ELF-1 (cell line): ENCODE results near the gene CHRNG.

Experiments
- DNase-seq: peaks from one replicate; pipeline ENCODE4 v3.0.0-alpha.2; 2016; ENCODE audit warnings: low read depth, low spot score

CHRNG gene

DNA sequence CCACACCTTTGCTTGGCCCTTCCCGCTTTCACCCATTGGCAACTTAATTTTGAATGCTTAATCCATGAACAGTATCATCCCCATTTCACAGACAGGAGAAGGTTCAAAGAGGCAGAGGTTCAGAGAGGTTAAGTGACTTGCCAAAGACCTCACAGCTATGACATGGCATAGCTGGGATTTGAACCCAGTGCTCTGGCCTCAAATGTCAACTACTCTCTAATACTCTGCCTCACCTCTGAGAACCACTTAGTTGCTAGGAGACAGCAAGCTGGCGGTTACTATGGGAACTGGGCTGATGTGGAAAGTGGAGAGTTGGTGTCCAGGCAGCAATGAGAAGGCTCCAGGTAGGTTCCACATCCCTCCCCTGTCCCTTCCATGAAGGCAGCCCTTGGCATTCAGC lies 35.1 kb upstream of the CHRNG start:
- DNase-seq, result peak; percentile 59

DNA sequence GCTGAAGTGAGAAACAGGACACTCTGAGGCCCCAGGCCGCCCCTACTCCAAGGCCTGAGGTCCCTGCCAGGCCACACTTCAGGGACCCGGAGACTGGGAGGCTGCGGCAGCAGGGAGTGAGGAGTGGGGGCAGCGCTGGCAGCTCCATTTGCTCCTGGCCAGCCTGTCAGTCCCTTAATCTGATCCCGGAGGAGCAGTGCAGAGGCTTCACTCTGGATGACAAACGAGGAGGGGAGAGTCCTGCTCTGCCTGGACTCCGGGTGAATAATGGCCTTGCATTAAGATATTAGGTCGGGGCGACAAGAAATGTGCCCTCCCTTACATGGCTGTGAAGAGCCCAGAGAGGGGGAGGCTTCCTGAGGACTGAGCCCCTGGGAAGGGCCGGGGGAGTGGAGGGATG lies 33.6 kb upstream of the CHRNG start:
- no peak for DNase-seq

- DNase-seq, result no peak
These were observed 32.8 kb upstream of the CHRNG start for GRCh38 chr2:232506709-232507108.

DNA sequence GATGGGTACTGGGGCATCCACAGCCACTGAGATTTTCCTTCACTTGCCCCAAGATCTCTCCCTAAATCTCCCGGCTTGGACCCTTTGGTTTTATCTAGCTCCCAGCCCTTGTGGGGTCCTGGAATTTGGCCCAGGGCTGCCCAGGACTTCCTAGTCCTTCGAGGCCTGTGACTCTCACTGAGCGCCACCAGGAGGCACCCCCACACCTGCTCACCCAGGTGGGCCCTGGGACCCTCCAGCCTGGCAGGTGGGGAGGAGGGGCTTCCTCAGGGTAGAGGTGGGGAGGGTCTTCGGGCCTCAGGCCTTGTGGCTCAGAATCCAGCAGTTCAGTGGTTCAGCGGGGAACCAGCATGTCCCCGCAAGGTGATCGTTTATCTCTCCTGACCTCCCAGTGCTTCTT lies 31.2 kb upstream of the CHRNG start:
- DNase-seq, result no peak

GRCh38 chr2:232511336-232511890 lies 28.1 kb upstream of the CHRNG start:
- no peak for DNase-seq

GRCh38 chr2:232512602-232513001 lies 26.9 kb upstream of the CHRNG start:
- DNase-seq, result no peak

GRCh38 chr2:232513353-232513752 lies 26.1 kb upstream of the CHRNG start:
- DNase-seq, result no peak

DNA sequence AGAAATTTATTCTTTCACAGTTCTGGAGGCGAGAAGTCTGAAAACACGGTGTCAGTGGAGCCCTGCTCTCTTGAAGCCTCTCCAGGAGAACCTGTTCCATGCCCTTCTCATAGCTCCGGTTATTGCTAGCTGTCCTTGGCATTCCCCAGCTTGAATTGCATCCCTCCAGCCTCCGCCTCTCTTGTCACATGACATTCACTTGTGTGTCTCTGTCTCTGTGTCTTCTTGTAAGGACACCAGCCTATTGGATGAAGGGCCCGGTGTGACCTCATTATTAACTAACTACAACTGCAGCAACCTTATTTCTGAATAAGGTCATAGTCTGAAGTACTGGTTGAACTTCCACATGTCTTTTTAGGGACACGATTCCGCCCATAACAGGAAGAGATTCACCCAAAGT lies 23.9 kb upstream of the CHRNG start:
- no peak for DNase-seq

- no peak for DNase-seq
These were observed 22.9 kb upstream of the CHRNG start for GRCh38 chr2:232516551-232516950.

GRCh38 chr2:232518844-232519243 lies 20.6 kb upstream of the CHRNG start:
- DNase-seq, result peak; percentile 45

- peak; percentile 42 for DNase-seq
These were observed 19.7 kb upstream of the CHRNG start, which contains the start of gene PRSS56 for GRCh38 chr2:232519581-232520438. TSS of gene PRSS56 (plus strand) at chr2:232520388. CDS start at chr2:232520599, 211 bp downstream.

DNA sequence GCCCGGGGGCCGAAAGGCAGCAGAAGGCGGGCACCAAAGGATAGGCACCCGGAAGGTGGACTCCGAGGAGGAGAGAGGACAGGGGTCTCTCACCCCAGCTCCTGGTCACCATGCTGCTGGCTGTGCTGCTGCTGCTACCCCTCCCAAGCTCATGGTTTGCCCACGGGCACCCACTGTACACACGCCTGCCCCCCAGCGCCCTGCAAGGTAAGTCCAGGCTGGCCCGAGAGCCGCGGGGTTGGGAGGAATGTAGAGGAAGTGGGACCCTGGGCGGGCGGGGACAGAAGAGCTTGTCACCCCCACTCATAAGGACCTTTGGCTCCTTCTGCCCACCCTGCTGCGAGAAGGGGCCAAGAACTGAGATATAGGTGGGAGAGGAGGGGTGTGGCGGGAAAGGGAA lies 19.0 kb upstream of the CHRNG start:
- no peak for DNase-seq

DNA sequence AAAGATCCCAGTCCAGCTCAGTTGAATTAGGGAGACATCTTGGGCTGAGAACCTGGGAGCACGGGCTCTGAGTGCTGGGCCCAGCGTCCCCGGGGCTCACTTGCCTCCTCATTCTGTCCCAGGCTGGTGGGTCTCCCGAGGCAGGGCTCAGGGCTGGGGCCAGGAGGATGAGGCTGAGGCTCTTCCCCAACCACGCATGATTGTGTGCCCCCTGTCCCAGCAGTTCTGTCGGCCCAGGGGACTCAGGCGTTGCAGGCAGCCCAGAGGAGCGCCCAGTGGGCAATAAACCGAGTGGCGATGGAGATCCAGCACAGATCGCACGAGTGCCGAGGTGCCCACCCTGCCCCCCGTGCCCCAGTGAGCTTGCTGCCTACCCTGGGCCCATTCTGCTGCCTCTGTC lies 18.4 kb upstream of the CHRNG start:
- no peak for DNase-seq

- DNase-seq, result peak; percentile 62
These were observed 17.4 kb upstream of the CHRNG start for GRCh38 chr2:232521959-232522622.

- no peak for DNase-seq
These were observed 16.7 kb upstream of the CHRNG start for GRCh38 chr2:232522623-232523401.

DNA sequence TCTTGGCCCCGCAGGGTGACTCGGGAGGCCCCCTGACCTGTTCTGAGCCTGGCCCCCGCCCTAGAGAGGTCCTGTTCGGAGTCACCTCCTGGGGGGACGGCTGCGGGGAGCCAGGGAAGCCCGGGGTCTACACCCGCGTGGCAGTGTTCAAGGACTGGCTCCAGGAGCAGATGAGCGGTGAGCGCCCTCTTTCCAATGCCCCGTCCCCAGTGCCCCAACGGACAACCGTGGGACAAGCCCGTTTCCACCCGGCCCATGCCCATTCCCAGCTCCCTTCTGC lies 16.1 kb upstream of the CHRNG start:
- no peak for DNase-seq

GRCh38 chr2:232523682-232524597 lies 15.6 kb upstream of the CHRNG start:
- peak; percentile 80 for DNase-seq

GRCh38 chr2:232524771-232525170 lies 14.7 kb upstream of the CHRNG start:
- no peak for DNase-seq

DNA sequence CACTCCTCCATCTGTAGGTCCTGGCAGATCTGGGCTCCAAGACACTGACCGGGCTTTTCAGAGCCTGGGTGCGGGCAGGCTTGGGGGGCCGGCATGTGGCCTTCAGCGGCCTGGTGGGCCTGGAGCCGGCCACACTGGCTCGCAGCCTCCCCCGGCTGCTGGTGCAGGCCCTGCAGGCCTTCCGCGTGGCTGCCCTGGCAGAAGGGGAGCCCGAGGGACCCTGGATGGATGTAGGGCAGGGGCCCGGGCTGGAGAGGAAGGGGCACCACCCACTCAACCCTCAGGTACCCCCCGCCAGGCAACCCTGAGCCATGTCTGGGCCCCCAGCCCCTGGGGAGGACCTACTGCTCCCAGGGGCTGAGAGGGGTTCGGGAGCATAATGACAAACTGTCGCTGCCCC lies 14.3 kb upstream of the CHRNG start:
- DNase-seq, result no peak

DNA sequence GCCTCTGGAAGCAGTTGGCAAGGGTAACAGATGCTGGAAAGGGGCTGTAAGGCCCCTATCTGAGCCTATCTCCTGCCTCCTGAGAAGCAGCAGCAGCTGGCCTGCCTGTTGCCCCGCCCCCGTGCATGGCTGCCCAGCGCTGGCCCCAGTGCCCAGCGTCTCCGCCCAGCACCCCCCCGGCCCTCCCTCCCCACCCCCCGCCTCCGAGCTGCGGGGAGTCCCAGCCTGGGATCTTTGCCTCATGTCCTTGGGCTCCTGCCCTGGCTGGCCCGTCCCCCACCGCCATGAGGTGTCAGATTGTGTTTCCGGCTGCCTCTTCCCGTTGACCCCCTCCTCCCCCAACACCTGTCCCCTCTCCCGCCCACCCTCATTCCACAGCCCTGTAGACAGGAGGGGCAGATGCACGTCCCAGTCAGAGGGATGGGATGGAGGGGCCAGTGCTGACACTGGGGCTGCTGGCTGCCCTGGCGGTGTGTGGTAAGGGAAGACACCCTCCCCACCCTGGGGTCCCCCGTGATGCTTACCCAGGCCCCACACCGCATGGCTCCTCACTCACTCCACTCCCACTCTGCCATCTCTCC lies 13.6 kb upstream of the CHRNG start, which contains the start of gene CHRND:
TSS of gene CHRND (plus strand) at position 370 of the 581 bp plus-strand sequence. CDS start at position 426, 56 bp downstream.
- no peak for DNase-seq
